Small intestine (tissue), 7 donors: ENCODE measurements around the gene TSG101. TPM values are rescaled to one million over a fixed set of nuclear protein-coding genes. Genes with fewer than 3 reads are reported as not detected.
A peak's percentile ranks its signal among the peaks of the same experiment; 100 is the strongest.

ENCODE experiments used
- DNase-seq, 2 donors: peaks; one replicate each; pipeline versions ENCODE4 v3.0.0 to v3.0.0-alpha.2; 2013
- FAIRE-seq: peaks from 2 replicates; lab custom pipeline; 2012; peaks lifted over from hg19 to GRCh38; lab: Jason Lieb, UNC
- H3K27ac ChIP-seq, 3 donors: one replicate each; pipeline ENCODE4 v1.5.1; 2013; ENCODE audit warnings: low read length in 2 of 3, mild to moderate bottlenecking in 2 of 3, control low read depth in 1 of 3, inconsistent platforms in 1 of 3, low read depth in 1 of 3, moderate library complexity in 1 of 3
- H3K27me3 ChIP-seq, 3 donors: one replicate each; pipeline ENCODE4 v1.6.1; 2013; ENCODE audit warnings: low read length in 3 of 3, inconsistent platforms in 1 of 3; ENCODE audit not compliant: control insufficient read depth in 3 of 3, insufficient read depth in 3 of 3
- H3K36me3 ChIP-seq, 3 donors: one replicate each; pipeline ENCODE4 v1.6.1; 2013; ENCODE audit warnings: low read length in 3 of 3, inconsistent platforms in 1 of 3, low read depth in 1 of 3, mild to moderate bottlenecking in 1 of 3, moderate library complexity in 1 of 3; ENCODE audit not compliant: control insufficient read depth in 3 of 3, insufficient read depth in 2 of 3
- H3K4me1 ChIP-seq, 3 donors: one replicate each; pipeline ENCODE4 v1.6.1; 2013; ENCODE audit warnings: low read length in 2 of 3, inconsistent platforms in 1 of 3, low read depth in 1 of 3, mild to moderate bottlenecking in 1 of 3, moderate library complexity in 1 of 3; ENCODE audit not compliant: control insufficient read depth in 3 of 3, insufficient read depth in 2 of 3
- H3K4me3 ChIP-seq, 3 donors: one replicate each; pipeline ENCODE4 v1.5.1; 2013; ENCODE audit warnings: low read length in 3 of 3, control low read depth in 1 of 3, inconsistent platforms in 1 of 3, low read depth in 1 of 3, mild to moderate bottlenecking in 1 of 3, moderate library complexity in 1 of 3
- H3K9me3 ChIP-seq, 2 donors: one replicate each; pipeline ENCODE4 v1.6.1; 2013; ENCODE audit warnings: low read depth in 1 of 2, low read length in 1 of 2; ENCODE audit not compliant: control insufficient read depth in 2 of 2, insufficient read depth in 1 of 2
- WGBS, 3 donors: extraction: QIAGEN DNeasy Blood & Tissue Kit; methylation state at CpG; one replicate each; pipeline ENCODE4 v1.1.7; 2013; 5-methylcytosine and 5-hydroxymethylcytosine counted together
- polyA plus RNA-seq, 4 donors: library from polyadenylated mRNA; stranded (reverse) in 3 of 4; unstranded in 1 of 4; fragments of 200-250 nt in 3 of 4; fragments of 120-200 nt in 1 of 4; gene quantifications; one replicate each; pipeline versions ENCODE4 v1.2.1 to v1.2.3, GENCODE V29; 2013
- donor health status: healthy with polysubstance abuse.
- donor health status: control.
- donor health status: control.
- donor health status: Bipolar disorder and iron deficiency.
- donor health status: healthy.

TSG101 gene
- polyA plus RNA-seq, 4 donors, result 52.6 to 80.5 (median 75.6) TPM

DNA sequence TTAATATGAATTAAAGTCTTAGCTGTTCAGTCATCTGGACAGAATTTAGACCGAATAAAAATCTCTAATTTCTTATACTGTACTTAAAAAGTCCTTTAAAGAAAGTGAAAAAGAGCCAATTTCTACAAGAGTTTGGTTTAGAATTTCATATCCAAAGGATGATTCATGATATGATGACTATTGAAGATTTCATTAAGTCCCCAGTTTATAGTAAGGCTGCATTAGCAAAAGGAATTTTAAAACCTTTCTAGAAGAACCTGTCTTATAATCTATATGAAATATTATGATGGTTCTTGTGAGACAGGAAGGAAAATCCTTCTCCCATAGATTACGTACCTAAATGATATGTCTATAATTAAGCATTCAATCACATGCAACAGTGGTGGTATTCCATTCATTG lies 34.8 kb downstream of the TSG101 start:
- FAIRE-seq, result no peak
- Histone ChIP-seq H3K4me3 (no peak overlapping the region), H3K36me3 (peaks cover 4 to 9% (median 5%) of the 10 kb centered on the region in 3 donors), H3K4me1 (peaks cover 2 to 28% (median 5%) of the 10 kb centered on the region in 3 donors), H3K27me3 (no peaks in the 10 kb centered on the region), H3K9me3 (no peaks in the 10 kb centered on the region), H3K27ac (peak overlapping the region in 2 of 3 donors; percentile 64 to 85)
- DNase-seq, result no peak
- WGBS, 3 donors, result 94 to 100% (median 95%) methylated on average over 2 of the region's 2 CpGs

DNA sequence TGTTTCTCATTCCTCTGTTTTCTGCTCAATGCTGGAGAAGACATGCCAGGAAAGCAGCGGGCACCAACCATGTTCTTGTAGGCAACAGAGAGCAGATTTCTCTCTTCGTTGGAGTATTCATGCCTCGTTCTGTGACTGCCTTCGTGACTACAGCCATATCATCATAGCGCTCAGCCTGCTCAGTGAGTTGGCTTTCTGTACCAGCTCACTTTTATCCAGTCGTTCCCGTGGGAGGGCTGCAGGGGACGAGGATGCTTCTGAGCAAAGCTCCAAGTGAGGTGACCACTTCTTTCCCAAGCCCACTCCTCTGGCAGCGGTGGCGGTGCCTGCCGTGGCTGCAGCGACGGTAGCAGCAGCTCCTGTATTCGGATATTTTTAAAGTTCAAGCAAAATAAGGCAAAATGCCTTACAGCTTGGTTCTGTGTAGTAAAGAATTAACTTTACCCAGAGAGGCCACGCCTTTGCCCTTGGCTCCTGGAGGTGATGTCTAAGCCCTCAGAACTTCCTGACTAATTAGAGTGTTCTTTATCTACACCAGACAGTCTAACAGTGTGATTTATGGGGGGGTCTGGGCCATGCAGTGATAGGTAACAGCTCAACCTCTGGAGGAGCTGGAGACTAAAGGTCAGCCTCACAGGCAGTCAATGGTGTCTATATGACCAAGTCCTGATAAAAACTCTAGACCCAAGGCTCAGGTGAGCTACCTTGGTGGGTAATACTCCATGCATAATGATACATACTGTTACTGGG lies 35.8 kb downstream of the TSG101 start:
- peaks cover 2 to 24% (median 5%) of the 10 kb centered on the region in 3 donors for H3K4me1 ChIP-seq
- H3K36me3 ChIP-seq, result peaks cover 4 to 7% (median 5%) of the 10 kb centered on the region in 3 donors
- H3K9me3 ChIP-seq, result no peaks in the 10 kb centered on the region
- DNase-seq (peak; percentile 88 to 95), FAIRE-seq (no peak)
- peak overlapping the region; percentile 64 to 85 (median 73) for H3K27ac ChIP-seq
- WGBS, 3 donors, result 37 to 65% (median 64%) methylated on average over 15 of the region's 15 CpGs
- peak overlapping the region in 2 of 3 donors; percentile 18 to 41 for H3K4me3 ChIP-seq
- no peaks in the 10 kb centered on the region for H3K27me3 ChIP-seq

DNA sequence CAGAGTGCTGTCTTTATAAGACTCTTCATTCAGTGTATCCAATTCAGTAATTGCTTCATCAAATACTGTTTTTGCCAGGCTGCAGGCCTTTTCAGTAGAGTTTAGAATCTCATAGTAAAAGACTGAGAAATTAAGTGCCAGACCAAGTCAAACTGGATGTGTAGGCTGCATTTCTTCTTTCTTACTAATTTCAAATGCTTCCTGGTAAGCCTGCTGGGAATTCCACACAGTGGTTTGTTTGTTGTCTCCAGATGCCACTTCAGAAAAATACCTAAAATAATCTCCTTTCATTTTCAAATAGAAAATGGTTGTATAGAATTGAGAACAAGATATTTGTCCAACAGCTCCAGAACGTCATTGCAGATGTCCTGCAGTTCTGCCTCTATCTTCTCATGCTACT lies 36.4 kb downstream of the TSG101 start:
- FAIRE-seq, result no peak

DNA sequence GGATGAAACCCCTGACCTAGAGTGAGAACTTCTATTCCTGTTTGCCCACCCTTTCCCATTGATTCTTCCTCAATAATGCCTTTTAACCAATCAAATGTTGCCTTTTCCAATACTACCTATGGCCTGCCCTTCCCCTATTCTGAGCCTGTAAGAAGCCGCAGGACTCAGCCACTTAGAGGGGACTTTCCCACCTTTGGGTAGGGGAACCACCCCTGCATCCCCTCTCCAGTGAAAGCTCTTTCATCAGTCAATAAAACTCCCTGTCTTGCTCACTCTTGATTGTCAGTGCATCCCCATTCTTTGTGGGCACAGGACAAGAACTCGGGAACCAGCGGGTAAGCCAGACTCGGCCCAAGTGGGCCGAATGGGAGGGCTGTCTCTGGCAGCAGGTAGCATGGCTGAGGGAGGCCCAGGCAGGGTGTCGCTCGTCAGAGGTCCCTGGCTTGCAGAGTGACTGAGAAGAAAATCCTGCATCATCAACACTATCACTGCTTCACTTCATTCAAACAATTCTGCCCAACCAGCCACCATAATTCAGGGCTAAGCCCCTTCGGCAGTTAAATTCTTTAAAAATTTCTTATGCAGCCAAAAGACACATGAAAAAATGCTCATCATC lies 40.7 kb downstream of the TSG101 start:
- FAIRE-seq, result no peak

More for the DNA sequence above, 36.4 kb downstream of the TSG101 start:
- Histone ChIP-seq H3K27me3 (no peaks in the 10 kb centered on the region), H3K4me3 (peak overlapping the region in 1 of 3 donors; percentile 41), H3K9me3 (no peaks in the 10 kb centered on the region), H3K36me3 (peaks cover 4 to 10% (median 5%) of the 10 kb centered on the region in 3 donors), H3K4me1 (peaks cover 2 to 23% (median 5%) of the 10 kb centered on the region in 3 donors), H3K27ac (peak overlapping the region; percentile 62 to 85 (median 73))
- DNase-seq, result peak in 1 of 2 donors; percentile 7
- 43 to 67% (median 45%) methylated on average over 1 of the region's 1 CpG for WGBS, 3 donors

DNA sequence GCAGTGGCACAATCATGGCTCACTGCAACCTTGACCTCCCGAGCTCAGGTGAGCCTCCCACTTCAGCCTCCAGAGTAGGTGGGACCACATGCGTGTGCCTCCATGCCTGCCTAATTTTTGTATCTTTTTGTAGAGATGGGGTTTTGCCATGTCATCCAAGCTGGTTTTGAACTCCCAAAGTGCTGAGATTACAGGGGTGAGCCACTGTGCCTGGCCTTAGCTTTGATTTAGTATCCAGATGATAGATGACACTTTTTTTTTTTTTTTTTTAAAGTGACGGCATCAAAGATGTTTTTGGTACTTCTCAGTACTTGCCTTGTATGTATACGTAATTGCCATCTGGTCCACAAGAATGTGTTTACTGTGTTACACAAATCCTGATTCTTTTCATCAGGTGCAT lies 47.7 kb downstream of the TSG101 start:
- Histone ChIP-seq H3K27ac (no peak overlapping the region), H3K9me3 (no peaks in the 10 kb centered on the region), H3K4me1 (no peaks in the 10 kb centered on the region), H3K27me3 (no peaks in the 10 kb centered on the region), H3K4me3 (no peak overlapping the region), H3K36me3 (peaks cover 22 to 41% (median 22%) of the 10 kb centered on the region in 3 donors)
- FAIRE-seq (no peak), DNase-seq (no peak)
- 93 to 99% (median 97%) methylated on average over 4 of the region's 4 CpGs for WGBS, 3 donors

More for the DNA sequence above, 40.7 kb downstream of the TSG101 start:
- Histone ChIP-seq H3K4me3 (no peak overlapping the region), H3K9me3 (no peaks in the 10 kb centered on the region), H3K27ac (no peak overlapping the region), H3K36me3 (peaks cover 17 to 19% (median 19%) of the 10 kb centered on the region in 3 donors), H3K27me3 (no peaks in the 10 kb centered on the region), H3K4me1 (peaks cover 0 to 2% (median 2%) of the 10 kb centered on the region in 3 donors)
- WGBS, 3 donors, result 90 to 94% (median 90%) methylated on average over 8 of the region's 8 CpGs
- DNase-seq, result no peak

DNA sequence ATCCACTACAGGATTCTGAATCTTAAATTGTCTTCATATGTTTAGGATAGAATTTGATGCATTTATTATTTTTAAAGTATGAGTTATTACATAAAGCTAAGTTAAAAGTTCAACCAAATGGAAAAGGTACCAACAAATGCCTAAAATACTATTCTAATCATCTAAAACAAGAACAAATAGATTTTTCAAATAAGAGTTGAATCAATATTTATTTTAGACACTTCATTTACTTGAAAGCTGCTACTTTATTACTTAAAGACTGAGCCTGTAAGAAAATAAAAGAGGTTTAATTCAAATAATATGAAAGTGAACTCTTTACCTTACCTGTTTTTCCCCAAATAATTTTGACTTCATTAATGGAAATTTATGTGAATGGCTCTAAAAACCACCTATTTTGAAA lies 54.2 kb downstream of the TSG101 start:
- FAIRE-seq, result peak; percentile 73

DNA sequence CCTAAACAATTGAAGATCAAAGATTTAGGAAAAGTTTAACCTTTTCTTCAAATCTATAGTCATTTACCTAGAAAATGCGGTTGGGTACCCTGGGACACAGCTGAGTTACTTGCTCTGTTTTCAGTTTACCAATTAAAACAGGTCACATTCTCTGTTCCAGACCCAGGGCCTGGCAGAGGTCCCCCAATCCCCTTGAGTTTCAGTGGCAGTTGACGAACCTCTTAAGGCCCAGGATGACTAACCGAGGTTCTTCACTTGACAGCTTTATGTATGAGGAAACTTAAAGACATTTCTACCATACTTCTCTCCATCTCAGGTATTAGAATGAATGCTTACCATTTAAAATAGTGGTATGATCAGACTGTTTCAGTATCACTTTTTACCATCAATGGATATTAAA lies 54.7 kb downstream of the TSG101 start:
- 85 to 92% (median 87%) methylated on average over 3 of the region's 3 CpGs for WGBS, 3 donors
- no peak for FAIRE-seq
- H3K4me1 ChIP-seq, result no peaks in the 10 kb centered on the region
- H3K27me3 ChIP-seq, result no peaks in the 10 kb centered on the region
- no peak for DNase-seq
- H3K4me3 ChIP-seq, result no peak overlapping the region
- H3K36me3 ChIP-seq, result peaks cover 0 to 14% (median 4%) of the 10 kb centered on the region in 3 donors
- H3K9me3 ChIP-seq, result no peaks in the 10 kb centered on the region
- H3K27ac ChIP-seq, result no peak overlapping the region

More for the DNA sequence above, 54.2 kb downstream of the TSG101 start:
- Histone ChIP-seq H3K27me3 (no peaks in the 10 kb centered on the region), H3K4me1 (no peaks in the 10 kb centered on the region), H3K27ac (no peak overlapping the region), H3K4me3 (no peak overlapping the region), H3K9me3 (no peaks in the 10 kb centered on the region), H3K36me3 (peaks cover under 1 to 18% (median 4%) of the 10 kb centered on the region in 3 donors)
- no peak for DNase-seq

DNA sequence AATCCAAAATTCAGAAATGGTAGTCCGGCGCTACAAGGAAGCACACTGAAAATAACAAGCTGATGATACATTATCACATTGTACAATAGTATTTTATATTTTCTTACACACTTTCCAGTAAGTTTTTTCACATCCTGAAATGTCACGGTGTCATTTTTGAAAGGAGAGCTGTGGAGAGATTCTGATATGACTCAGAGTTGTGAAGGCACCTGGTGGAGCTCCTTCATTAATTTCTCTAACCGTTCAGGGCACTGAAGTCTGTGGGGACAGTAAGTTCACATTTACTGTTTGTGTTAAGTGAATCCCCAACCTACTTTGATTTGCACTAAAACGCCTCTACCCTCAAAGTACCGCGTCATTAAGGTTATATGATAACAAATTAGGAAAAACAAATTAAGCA lies 57.8 kb downstream of the TSG101 start:
- Histone ChIP-seq H3K4me1 (no peaks in the 10 kb centered on the region), H3K36me3 (peaks cover 0 to 2% (median 0%) of the 10 kb centered on the region in 3 donors), H3K4me3 (no peak overlapping the region), H3K27me3 (no peaks in the 10 kb centered on the region), H3K9me3 (no peaks in the 10 kb centered on the region), H3K27ac (no peak overlapping the region)
- FAIRE-seq, result no peak
- WGBS, 3 donors, result 83 to 88% (median 84%) methylated on average over 7 of the region's 7 CpGs
- DNase-seq, result no peak
